ENCODE measurements around the gene MINDY3.

The MINDY3 gene

GRCh38 chr10:15868006-15868405 is 7.7 kb upstream of the MINDY3 start:
- in situ Hi-C loops (cut with HindIII; ENCODE audit: low sequenced_read_pairs) = no loop called here
- H3K4me3 ChIP-seq (ENCODE audit: low read depth, low read length) = no peak overlapping the region
- no peak for DNase-seq (ENCODE audit: low read depth, low spot score)
- TF ChIP-seq CTCF (IDR thresholded peaks at IDR 0.05; ENCODE audit: low read depth, low read length) = no peak

GRCh38 chr10:15865304-15865703 is 5.0 kb upstream of the MINDY3 start:
- H3K4me3 ChIP-seq (ENCODE audit: low read depth, low read length) = no peak overlapping the region
- in situ Hi-C loops (cut with HindIII; ENCODE audit: low sequenced_read_pairs) = no loop called here
- no peak for TF ChIP-seq CTCF (IDR thresholded peaks at IDR 0.05; ENCODE audit: low read depth, low read length)
- DNase-seq (ENCODE audit: low read depth, low spot score) = no peak

- TF ChIP-seq CTCF (IDR thresholded peaks at IDR 0.05; ENCODE audit: low read depth, low read length) = no peak
- DNase-seq (ENCODE audit: low read depth, low spot score) = no peak
- in situ Hi-C loops (cut with HindIII; ENCODE audit: low sequenced_read_pairs) = no loop called here
- H3K4me3 ChIP-seq (ENCODE audit: low read depth, low read length) = no peak overlapping the region
Measured at GRCh38 chr10:15864419-15864818, 4.1 kb upstream of the MINDY3 start.

GRCh38 chr10:15863733-15864132 is 3.4 kb upstream of the MINDY3 start:
- no peak for TF ChIP-seq CTCF (IDR thresholded peaks at IDR 0.05; ENCODE audit: low read depth, low read length)
- no peak for DNase-seq (ENCODE audit: low read depth, low spot score)
- in situ Hi-C loops (cut with HindIII; ENCODE audit: low sequenced_read_pairs) = no loop called here
- H3K4me3 ChIP-seq (ENCODE audit: low read depth, low read length) = no peak overlapping the region

GRCh38 chr10:15863323-15863722 is 3.0 kb upstream of the MINDY3 start:
- no peak for DNase-seq (ENCODE audit: low read depth, low spot score)
- TF ChIP-seq CTCF (IDR thresholded peaks at IDR 0.05; ENCODE audit: low read depth, low read length) = no peak
- H3K4me3 ChIP-seq (ENCODE audit: low read depth, low read length) = no peak overlapping the region
- in situ Hi-C loops (cut with HindIII; ENCODE audit: low sequenced_read_pairs) = no loop called here

- DNase-seq (ENCODE audit: low read depth, low spot score) = no peak
- H3K4me3 ChIP-seq (ENCODE audit: low read depth, low read length) = peak overlapping the region; percentile 76
- in situ Hi-C loops (cut with HindIII; ENCODE audit: low sequenced_read_pairs) = no loop called here
- TF ChIP-seq CTCF (IDR thresholded peaks at IDR 0.05; ENCODE audit: low read depth, low read length) = no peak
Measured at GRCh38 chr10:15860692-15861201, 440 bp upstream of the MINDY3 start.

GRCh38 chr10:15859509-15859905 is 800 bp downstream of the MINDY3 start:
- H3K4me3 ChIP-seq (ENCODE audit: low read depth, low read length) = peak overlapping the region; percentile 76
- in situ Hi-C loops (cut with HindIII; ENCODE audit: low sequenced_read_pairs) = no loop called here
- no peak for DNase-seq (ENCODE audit: low read depth, low spot score)
- TF ChIP-seq CTCF (IDR thresholded peaks at IDR 0.05; ENCODE audit: low read depth, low read length) = no peak
